Inflammatory macrophage treated with lipopolysaccharide for 4 hours (primary cell): Measurements from ENCODE around the gene TECPR2.

ENCODE experiments used
- DNase-seq: peaks from one replicate; pipeline ENCODE4 v3.0.0-alpha.2; 2020

The TECPR2 gene

GRCh38 chr14:102427642-102428041 is 64.9 kb downstream of the TECPR2 start:
- no peak for DNase-seq

GRCh38 chr14:102430212-102430908 is 67.6 kb downstream of the TECPR2 start:
- DNase-seq: no peak

- no peak for DNase-seq
These were observed 69.0 kb downstream of the TECPR2 start for GRCh38 chr14:102431751-102432150.

GRCh38 chr14:102434647-102435175 is 72.0 kb downstream of the TECPR2 start:
- DNase-seq: no peak

GRCh38 chr14:102437997-102438915 is 75.5 kb downstream of the TECPR2 start:
- DNase-seq: peak; percentile 70

GRCh38 chr14:102439556-102439955 is 76.8 kb downstream of the TECPR2 start:
- DNase-seq: no peak

- DNase-seq: no peak
These were observed 77.7 kb downstream of the TECPR2 start for GRCh38 chr14:102440392-102440791.

GRCh38 chr14:102442241-102443211 is 79.8 kb downstream of the TECPR2 start:
- no peak for DNase-seq

- no peak for DNase-seq
These were observed 82.3 kb downstream of the TECPR2 start for GRCh38 chr14:102445066-102445465.

- no peak for DNase-seq
These were observed 82.9 kb downstream of the TECPR2 start for GRCh38 chr14:102445641-102446040.

- DNase-seq: no peak
These were observed 87.7 kb downstream of the TECPR2 start for GRCh38 chr14:102450206-102451063.

- DNase-seq: no peak
These were observed 88.3 kb downstream of the TECPR2 start for GRCh38 chr14:102451064-102451352.

- no peak for DNase-seq
These were observed 89.6 kb downstream of the TECPR2 start for GRCh38 chr14:102452302-102452701.

- DNase-seq: no peak
These were observed 92.0 kb downstream of the TECPR2 start for GRCh38 chr14:102454711-102455110.

GRCh38 chr14:102457509-102457908 is 94.8 kb downstream of the TECPR2 start:
- no peak for DNase-seq

- no peak for DNase-seq
These were observed 99.0 kb downstream of the TECPR2 start for GRCh38 chr14:102461490-102462338.

- no peak for DNase-seq
These were observed 99.7 kb downstream of the TECPR2 start for GRCh38 chr14:102462391-102462790.

GRCh38 chr14:102464006-102464405 is 101.3 kb downstream of the TECPR2 start:
- DNase-seq: no peak

- DNase-seq: no peak
These were observed 102.2 kb downstream of the TECPR2 start for GRCh38 chr14:102464846-102465341.

- DNase-seq: no peak
These were observed 106.5 kb downstream of the TECPR2 start for GRCh38 chr14:102469261-102469660.
